Hepatocyte (in vitro differentiated cells): ENCODE data around the gene COPS6. TPM values are rescaled to one million over a fixed set of nuclear protein-coding genes. Genes with fewer than 3 reads are reported as not detected.

Experiments used
- DNase-seq: peaks from one replicate; pipeline ENCODE4 v3.0.0-alpha.2; 2016; ENCODE audit warnings: low spot score
- H2AFZ ChIP-seq: fragments of 200-600 bp; sonication (generic); 2 replicates; pipeline ENCODE4 v1.6.0; 2016; ENCODE audit warnings: antibody characterized with exemption, mild to moderate bottlenecking
- H3K27ac ChIP-seq: fragments of 200-600 bp; sonication (generic); 2 replicates; pipeline ENCODE4 v1.5.1; 2016; ENCODE audit warnings: mild to moderate bottlenecking
- H3K27me3 ChIP-seq: fragments of 200-600 bp; sonication (generic); 2 replicates; pipeline ENCODE4 v1.6.1; 2016
- H3K36me3 ChIP-seq: fragments of 200-600 bp; sonication (generic); replicated peaks from 2 replicates; pipeline ENCODE4 v1.5.1; 2016; ENCODE audit warnings: low read depth; ENCODE audit not compliant: insufficient read depth
- H3K4me1 ChIP-seq: fragments of 200-600 bp; sonication (generic); 2 replicates; pipeline ENCODE4 v1.5.1; 2016; ENCODE audit warnings: mild to moderate bottlenecking, moderate library complexity; ENCODE audit not compliant: insufficient read depth
- H3K4me2 ChIP-seq: fragments of 200-600 bp; sonication (generic); 2 replicates; pipeline ENCODE4 v1.6.0; 2016
- H3K4me3 ChIP-seq: fragments of 200-600 bp; sonication (generic); 2 replicates; pipeline ENCODE4 v1.5.1; 2016; ENCODE audit warnings: mild to moderate bottlenecking
- H3K79me2 ChIP-seq: fragments of 200-600 bp; sonication (generic); 2 replicates; pipeline ENCODE4 v1.6.0; 2017; ENCODE audit warnings: mild to moderate bottlenecking
- H3K9me2 ChIP-seq: fragments of 200-600 bp; sonication (generic); replicated peaks from 2 replicates; pipeline ENCODE4 v1.6.0; 2017; ENCODE audit warnings: mild to moderate bottlenecking; ENCODE audit not compliant: insufficient read depth
- H3K9me3 ChIP-seq: fragments of 200-600 bp; sonication (generic); 2 replicates; pipeline ENCODE4 v1.5.1; 2016; ENCODE audit warnings: low read depth, mild to moderate bottlenecking
- H4K20me1 ChIP-seq: fragments of 200-600 bp; sonication (generic); 2 replicates; pipeline ENCODE4 v1.6.0; 2016; ENCODE audit warnings: mild to moderate bottlenecking; ENCODE audit not compliant: insufficient read depth, poor library complexity, severe bottlenecking
- EZH2 ChIP-seq: fragments of 200-600 bp; sonication (generic); IDR thresholded peaks from 2 replicates; pipeline ENCODE4 v1.6.1; 2016; ENCODE audit warnings: antibody characterized with exemption, mild to moderate bottlenecking, borderline replicate concordance
- EZH2phosphoT487 ChIP-seq: fragments of 200-600 bp; sonication (generic); IDR thresholded peaks from one replicate; pipeline ENCODE4 v1.6.1; 2018; ENCODE audit warnings: antibody characterized with exemption, mild to moderate bottlenecking, low read depth, moderate library complexity; ENCODE audit not compliant: unreplicated experiment, severe bottlenecking
- whole genome bisulfite sequencing: methylation state at CpG from one replicate; pipeline ENCODE4 v1.1.6; 2016; ENCODE audit warnings: low lambda C conversion rate; ENCODE audit errors: missing lambda C conversion rate; 5-methylcytosine and 5-hydroxymethylcytosine counted together
- polyA plus RNA-seq: library from polyadenylated mRNA; unstranded; fragments of >200 nt; fragmentation: Nextera tagmentation; extraction: Ambion mirVana; gene quantifications from 2 replicates; pipeline ENCODE4 v1.2.1, GENCODE V29; 2016
- total RNA-seq: library from RNA; depleted of rRNA; stranded (reverse); fragments of >200 nt; gene quantifications from 2 replicates; pipeline ENCODE4 v1.2.3, GENCODE V29; 2014
- TF ChIP-seq, protein P1 (sequence below): fragments of 200-600 bp; sonication (generic); IDR thresholded peaks from 2 replicates; pipeline ENCODE4 v1.5.1; 2016; ENCODE audit warnings: antibody characterized with exemption, mild to moderate bottlenecking; ENCODE audit not compliant: poor library complexity

COPS6 gene
- total RNA-seq (41.9 and 53.7 TPM in 2 replicates), polyA plus RNA-seq (161 and 163 TPM in 2 replicates)

DNA sequence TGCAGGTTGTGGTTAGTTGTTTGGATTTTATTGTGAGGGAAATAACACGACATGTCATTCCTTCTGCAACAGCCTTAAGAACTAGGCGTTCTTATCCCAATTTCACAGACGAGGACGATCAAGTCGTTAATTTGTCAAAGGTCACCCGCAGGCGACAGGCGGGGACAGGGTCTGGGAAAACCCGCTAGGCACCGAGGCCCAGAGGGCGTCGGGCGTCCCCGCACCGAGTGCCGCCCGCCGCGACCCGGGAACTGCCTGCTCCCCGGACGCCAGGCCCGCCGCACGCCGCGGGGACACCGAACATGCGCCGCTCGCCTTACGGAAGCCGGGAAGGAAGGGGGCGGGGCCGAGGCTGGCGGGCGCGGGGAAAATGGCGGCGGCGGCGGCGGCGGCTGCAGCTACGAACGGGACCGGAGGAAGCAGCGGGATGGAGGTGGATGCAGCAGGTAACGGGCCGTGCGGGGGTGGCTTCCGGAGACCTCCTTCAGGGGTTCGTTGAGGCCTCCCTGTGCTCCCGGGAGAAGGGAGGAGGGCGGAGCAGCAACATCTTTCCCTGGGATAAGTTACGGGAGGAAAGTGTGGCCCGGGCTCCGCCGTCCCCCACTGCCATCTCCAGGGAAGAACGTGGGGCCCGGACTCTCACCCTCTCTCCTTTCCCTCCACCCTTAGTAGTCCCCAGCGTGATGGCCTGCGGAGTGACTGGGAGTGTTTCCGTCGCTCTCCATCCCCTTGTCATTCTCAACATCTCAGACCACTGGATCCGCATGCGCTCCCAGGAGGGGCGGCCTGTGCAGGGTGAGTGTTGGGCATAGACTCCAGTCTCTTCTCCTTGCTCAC lies at the start of gene COPS6:
COPS6 (plus strand) TSS at position 349 of the 837 bp plus-strand sequence; CDS start at position 371, 22 bp downstream.
- Histone ChIP-seq H4K20me1 (no peaks in the 10 kb centered on the region), H3K27me3 (no peaks in the 10 kb centered on the region), H3K9me2 (no peaks in the 10 kb centered on the region), H3K9me3 (no peaks in the 10 kb centered on the region), H3K36me3 (no peaks in the 10 kb centered on the region), H3K27ac (peak within 1 kb of the TSS; percentile 91), H3K79me2 (peaks cover 15% of the 10 kb centered on the region), H3K4me1 (peaks cover 20% of the 10 kb centered on the region), H3K4me2 (peak within 1 kb of the TSS; percentile 87), H3K4me3 (peak within 1 kb of the TSS; percentile 70), H2AFZ (peak within 1 kb of the TSS; percentile 91)
- DNase-seq = peak; percentile 90
- WGBS = 2% methylated on average over 57 of the region's 68 CpGs
- TF ChIP-seq EZH2 = no peak

- Histone ChIP-seq H3K9me2 (no peaks in the 10 kb centered on the region), H3K27me3 (no peaks in the 10 kb centered on the region), H3K79me2 (peaks cover 8% of the 10 kb centered on the region), H3K9me3 (no peaks in the 10 kb centered on the region), H3K36me3 (no peaks in the 10 kb centered on the region), H4K20me1 (no peaks in the 10 kb centered on the region), H3K27ac (no peak overlapping the region), H3K4me1 (peaks cover 3% of the 10 kb centered on the region), H3K4me2 (no peak overlapping the region), H3K4me3 (no peak overlapping the region), H2AFZ (no peak overlapping the region)
- DNase-seq = no peak
- TF ChIP-seq EZH2phosphoT487 = no peak
- TF ChIP-seq EZH2 = no peak
- TF ChIP-seq, protein P1, sequence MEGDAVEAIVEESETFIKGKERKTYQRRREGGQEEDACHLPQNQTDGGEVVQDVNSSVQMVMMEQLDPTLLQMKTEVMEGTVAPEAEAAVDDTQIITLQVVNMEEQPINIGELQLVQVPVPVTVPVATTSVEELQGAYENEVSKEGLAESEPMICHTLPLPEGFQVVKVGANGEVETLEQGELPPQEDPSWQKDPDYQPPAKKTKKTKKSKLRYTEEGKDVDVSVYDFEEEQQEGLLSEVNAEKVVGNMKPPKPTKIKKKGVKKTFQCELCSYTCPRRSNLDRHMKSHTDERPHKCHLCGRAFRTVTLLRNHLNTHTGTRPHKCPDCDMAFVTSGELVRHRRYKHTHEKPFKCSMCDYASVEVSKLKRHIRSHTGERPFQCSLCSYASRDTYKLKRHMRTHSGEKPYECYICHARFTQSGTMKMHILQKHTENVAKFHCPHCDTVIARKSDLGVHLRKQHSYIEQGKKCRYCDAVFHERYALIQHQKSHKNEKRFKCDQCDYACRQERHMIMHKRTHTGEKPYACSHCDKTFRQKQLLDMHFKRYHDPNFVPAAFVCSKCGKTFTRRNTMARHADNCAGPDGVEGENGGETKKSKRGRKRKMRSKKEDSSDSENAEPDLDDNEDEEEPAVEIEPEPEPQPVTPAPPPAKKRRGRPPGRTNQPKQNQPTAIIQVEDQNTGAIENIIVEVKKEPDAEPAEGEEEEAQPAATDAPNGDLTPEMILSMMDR = no peak
- WGBS = 84% methylated on average over 7 of the region's 7 CpGs
Measured at GRCh38 chr7:100040575-100040974, 48.2 kb upstream of the COPS6 start.

GRCh38 chr7:100044718-100045117 lies 44.1 kb upstream of the COPS6 start:
- Histone ChIP-seq H3K4me1 (no peaks in the 10 kb centered on the region), H3K79me2 (no peaks in the 10 kb centered on the region), H3K4me3 (no peak overlapping the region), H3K9me3 (no peaks in the 10 kb centered on the region), H3K9me2 (no peaks in the 10 kb centered on the region), H4K20me1 (no peaks in the 10 kb centered on the region), H3K27me3 (no peaks in the 10 kb centered on the region), H3K36me3 (no peaks in the 10 kb centered on the region), H3K4me2 (no peak overlapping the region), H2AFZ (no peak overlapping the region), H3K27ac (no peak overlapping the region)
- no peak for DNase-seq
- TF ChIP-seq EZH2 = no peak
- no peak for TF ChIP-seq EZH2phosphoT487
- TF ChIP-seq, protein P1 = no peak
- WGBS = 81% methylated on average over 6 of the region's 6 CpGs

DNA sequence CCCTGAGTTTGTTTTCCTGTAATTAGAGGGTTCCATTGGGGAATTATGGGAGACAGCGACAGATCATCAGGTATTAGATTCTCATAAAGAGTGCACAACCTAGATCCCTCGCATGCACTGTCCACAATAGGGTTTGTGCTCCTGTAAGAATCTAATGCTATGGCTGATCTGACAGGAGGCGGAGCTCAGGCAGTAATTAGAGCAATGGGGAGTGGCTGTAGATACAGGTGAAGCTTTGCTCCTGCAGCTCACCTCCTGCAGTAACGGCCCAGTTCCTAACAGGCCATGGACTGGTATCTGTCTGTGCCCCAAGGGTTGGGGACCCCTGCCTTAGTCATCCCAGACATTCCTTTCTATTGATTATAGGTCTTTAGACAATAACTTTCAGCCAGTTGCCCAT lies 40.1 kb upstream of the COPS6 start:
- no peaks in the 10 kb centered on the region for H3K27me3 ChIP-seq
- no peaks in the 10 kb centered on the region for H3K4me1 ChIP-seq
- peaks cover 22% of the 10 kb centered on the region for H3K79me2 ChIP-seq
- no peaks in the 10 kb centered on the region for H3K9me2 ChIP-seq
- H3K9me3 ChIP-seq = no peaks in the 10 kb centered on the region
- 90% methylated on average over 4 of the region's 4 CpGs for WGBS
- peak overlapping the region; percentile 75 for H3K4me2 ChIP-seq
- H2AFZ ChIP-seq = peak overlapping the region; percentile 83
- H3K27ac ChIP-seq = no peak overlapping the region
- H3K36me3 ChIP-seq = no peaks in the 10 kb centered on the region
- no peaks in the 10 kb centered on the region for H4K20me1 ChIP-seq
- TF ChIP-seq, protein P1 = no peak
- TF ChIP-seq EZH2phosphoT487 = no peak
- no peak for TF ChIP-seq EZH2
- no peak for DNase-seq
- no peak overlapping the region for H3K4me3 ChIP-seq
